ENCODE measurements around the gene SLC5A5. TPM values are rescaled to one million over a fixed set of nuclear protein-coding genes. Genes with fewer than 3 reads are reported as not detected.
A peak's percentile ranks its signal among the peaks of the same experiment; 100 is the strongest.

SLC5A5 gene
- total RNA-seq, 1 donor from 2014 or later = not detected

DNA sequence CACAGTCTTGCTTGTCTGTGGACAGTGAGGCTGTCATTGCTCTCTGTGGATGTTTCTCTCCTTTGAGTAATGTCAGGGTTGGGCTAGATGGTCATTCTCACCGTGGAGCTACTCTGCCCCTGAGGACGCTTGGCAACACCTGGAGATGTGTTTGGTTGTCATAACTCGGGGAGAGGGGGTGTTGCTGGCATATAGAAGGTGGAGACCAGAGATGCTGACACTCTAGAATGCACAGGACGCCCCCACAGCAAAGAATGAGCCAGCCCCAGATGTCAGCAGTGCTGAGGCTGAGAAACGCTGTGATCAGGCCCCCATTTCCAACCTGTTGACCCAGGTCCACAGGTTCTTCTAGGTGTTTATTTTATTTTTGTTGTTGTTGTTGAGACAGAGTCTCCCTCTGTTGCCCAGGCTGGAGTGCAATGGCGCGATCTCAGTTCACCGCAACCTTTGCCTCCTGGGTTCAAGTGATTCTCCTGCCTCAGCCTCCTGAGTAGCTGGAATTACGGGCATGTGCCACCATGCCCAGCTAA is 65.7 kb downstream of the SLC5A5 start:
- peaks cover 1% of the 10 kb centered on the region for H3K27me3 Mint-ChIP-seq (ENCODE audit: low read depth)
- no peaks in the 10 kb centered on the region for H3K36me3 Mint-ChIP-seq (ENCODE audit: low read depth)
- DNase-seq (ENCODE audit: low read depth, low spot score) = no peak
- H3K4me1 Mint-ChIP-seq = peaks cover 9% of the 10 kb centered on the region
- H3K9me3 Mint-ChIP-seq = no peaks in the 10 kb centered on the region
- TF ChIP-seq, protein P1, sequence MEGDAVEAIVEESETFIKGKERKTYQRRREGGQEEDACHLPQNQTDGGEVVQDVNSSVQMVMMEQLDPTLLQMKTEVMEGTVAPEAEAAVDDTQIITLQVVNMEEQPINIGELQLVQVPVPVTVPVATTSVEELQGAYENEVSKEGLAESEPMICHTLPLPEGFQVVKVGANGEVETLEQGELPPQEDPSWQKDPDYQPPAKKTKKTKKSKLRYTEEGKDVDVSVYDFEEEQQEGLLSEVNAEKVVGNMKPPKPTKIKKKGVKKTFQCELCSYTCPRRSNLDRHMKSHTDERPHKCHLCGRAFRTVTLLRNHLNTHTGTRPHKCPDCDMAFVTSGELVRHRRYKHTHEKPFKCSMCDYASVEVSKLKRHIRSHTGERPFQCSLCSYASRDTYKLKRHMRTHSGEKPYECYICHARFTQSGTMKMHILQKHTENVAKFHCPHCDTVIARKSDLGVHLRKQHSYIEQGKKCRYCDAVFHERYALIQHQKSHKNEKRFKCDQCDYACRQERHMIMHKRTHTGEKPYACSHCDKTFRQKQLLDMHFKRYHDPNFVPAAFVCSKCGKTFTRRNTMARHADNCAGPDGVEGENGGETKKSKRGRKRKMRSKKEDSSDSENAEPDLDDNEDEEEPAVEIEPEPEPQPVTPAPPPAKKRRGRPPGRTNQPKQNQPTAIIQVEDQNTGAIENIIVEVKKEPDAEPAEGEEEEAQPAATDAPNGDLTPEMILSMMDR (conservative IDR thresholded peaks at IDR 0.05) = no peak
- no peak overlapping the region for H3K27ac Mint-ChIP-seq (ENCODE audit: unreplicated experiment)
- H3K4me3 Mint-ChIP-seq = no peak overlapping the region

DNA sequence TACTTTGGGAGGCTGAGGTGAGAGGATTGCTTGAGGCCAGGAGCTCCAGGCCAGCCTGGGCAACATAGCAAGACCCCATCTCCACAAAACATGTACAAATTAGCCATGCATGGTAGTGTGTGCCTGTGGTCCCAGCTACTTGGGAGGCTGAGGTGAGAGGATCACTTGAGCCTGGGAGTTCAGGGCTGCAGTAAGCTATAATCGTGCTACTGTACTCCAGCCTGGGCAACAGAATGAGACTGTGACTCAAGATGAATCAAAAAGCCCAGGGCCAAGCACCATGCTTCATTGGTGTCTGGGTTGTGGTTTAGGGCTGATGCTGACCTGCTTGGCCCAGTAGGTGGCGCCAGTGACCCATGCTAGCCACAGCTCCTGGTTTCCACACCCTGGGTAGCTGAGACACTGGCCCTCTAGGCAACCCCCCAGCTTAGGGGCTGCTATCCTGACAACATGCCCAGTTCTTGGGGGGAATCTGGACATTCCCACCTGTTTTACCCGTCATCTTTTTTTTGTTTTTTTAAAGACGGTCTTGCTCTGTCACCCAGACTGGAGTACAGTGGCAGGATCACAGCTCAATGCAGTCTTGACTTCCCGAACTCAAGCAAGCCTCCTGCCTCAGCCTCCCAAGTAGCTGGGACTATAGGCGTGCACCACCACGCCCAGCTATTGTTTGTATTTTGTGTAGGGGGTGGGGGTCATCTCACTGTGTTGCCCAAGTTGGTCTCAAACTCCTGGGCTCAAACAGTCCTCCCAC is 66.5 kb downstream of the SLC5A5 start:
- H3K36me3 Mint-ChIP-seq (ENCODE audit: low read depth) = no peaks in the 10 kb centered on the region
- no peaks in the 10 kb centered on the region for H3K9me3 Mint-ChIP-seq
- peak; percentile 77 for DNase-seq (ENCODE audit: low read depth, low spot score)
- TF ChIP-seq, protein P1 (conservative IDR thresholded peaks at IDR 0.05) = peak; percentile 94
- H3K27me3 Mint-ChIP-seq (ENCODE audit: low read depth) = no peaks in the 10 kb centered on the region
- H3K4me1 Mint-ChIP-seq = peaks cover 7% of the 10 kb centered on the region
- H3K27ac Mint-ChIP-seq (ENCODE audit: unreplicated experiment) = no peak overlapping the region
- peak overlapping the region; percentile 57 for H3K4me3 Mint-ChIP-seq

DNA sequence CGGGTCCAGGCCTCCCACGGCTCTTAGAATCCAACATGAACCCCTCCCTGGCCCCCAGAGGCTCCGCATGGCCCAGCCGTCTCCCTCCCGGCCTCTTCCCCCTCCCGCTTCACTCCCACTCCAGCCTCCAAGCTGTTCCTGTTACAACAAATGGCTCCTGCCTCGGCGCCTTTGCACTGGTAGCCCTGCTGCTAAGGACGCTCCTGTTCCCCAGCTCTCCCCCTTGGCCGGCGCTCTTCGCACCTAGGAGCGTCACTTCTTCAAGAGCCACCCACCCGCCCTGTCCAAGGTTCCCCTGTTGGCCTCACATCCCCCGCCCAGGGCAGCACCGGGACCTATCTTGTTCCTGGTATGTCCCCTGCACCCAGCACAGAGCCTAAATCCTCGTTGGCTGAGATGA is 70.4 kb downstream of the SLC5A5 start:
- H3K9me3 Mint-ChIP-seq = no peaks in the 10 kb centered on the region
- H3K36me3 Mint-ChIP-seq (ENCODE audit: low read depth) = no peaks in the 10 kb centered on the region
- H3K27ac Mint-ChIP-seq (ENCODE audit: unreplicated experiment) = no peak overlapping the region
- H3K4me3 Mint-ChIP-seq = no peak overlapping the region
- peaks cover 5% of the 10 kb centered on the region for H3K27me3 Mint-ChIP-seq (ENCODE audit: low read depth)
- no peak for DNase-seq (ENCODE audit: low read depth, low spot score)
- TF ChIP-seq, protein P1 (conservative IDR thresholded peaks at IDR 0.05) = no peak
- H3K4me1 Mint-ChIP-seq = peaks cover 7% of the 10 kb centered on the region

DNA sequence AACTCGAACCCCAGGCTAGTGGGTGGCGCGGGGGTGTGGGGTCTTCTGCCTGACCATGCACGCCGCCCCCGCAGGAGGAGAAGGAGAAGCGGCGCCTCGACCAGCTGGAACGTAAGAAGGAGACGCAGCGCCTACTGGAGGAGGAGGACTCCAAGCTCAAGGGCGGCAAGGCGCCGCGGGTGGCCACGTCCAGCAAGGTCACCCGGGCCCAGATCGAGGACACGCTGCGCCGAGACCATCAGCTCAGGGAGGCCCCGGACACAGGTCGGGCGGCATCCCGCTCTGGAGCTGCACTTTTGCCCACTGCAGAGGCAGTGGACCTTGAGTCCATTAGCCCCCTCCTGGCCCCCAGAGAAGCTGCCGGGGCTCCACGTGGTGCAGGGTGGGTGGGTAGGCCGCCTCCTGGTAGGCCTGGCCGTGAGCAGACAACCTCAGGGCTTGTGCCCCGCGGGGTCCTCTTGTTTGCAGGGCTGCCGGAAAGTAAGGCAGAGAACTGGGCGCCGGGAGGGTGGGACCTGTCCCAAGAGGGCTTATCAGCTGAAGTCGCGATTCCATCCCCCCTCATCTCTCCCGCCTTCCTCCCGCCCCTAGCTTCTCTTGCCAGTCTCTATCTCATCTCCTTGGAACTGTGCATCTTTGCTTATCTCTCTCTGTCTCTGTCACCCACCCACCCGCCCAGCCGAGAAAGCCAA is 71.0 kb downstream of the SLC5A5 start:
- no peak for DNase-seq (ENCODE audit: low read depth, low spot score)
- H3K36me3 Mint-ChIP-seq (ENCODE audit: low read depth) = no peaks in the 10 kb centered on the region
- H3K27me3 Mint-ChIP-seq (ENCODE audit: low read depth) = peaks cover 9% of the 10 kb centered on the region
- TF ChIP-seq, protein P1 (conservative IDR thresholded peaks at IDR 0.05) = no peak
- H3K27ac Mint-ChIP-seq (ENCODE audit: unreplicated experiment) = no peak overlapping the region
- H3K9me3 Mint-ChIP-seq = no peaks in the 10 kb centered on the region
- peaks cover 11% of the 10 kb centered on the region for H3K4me1 Mint-ChIP-seq
- H3K4me3 Mint-ChIP-seq = no peak overlapping the region

DNA sequence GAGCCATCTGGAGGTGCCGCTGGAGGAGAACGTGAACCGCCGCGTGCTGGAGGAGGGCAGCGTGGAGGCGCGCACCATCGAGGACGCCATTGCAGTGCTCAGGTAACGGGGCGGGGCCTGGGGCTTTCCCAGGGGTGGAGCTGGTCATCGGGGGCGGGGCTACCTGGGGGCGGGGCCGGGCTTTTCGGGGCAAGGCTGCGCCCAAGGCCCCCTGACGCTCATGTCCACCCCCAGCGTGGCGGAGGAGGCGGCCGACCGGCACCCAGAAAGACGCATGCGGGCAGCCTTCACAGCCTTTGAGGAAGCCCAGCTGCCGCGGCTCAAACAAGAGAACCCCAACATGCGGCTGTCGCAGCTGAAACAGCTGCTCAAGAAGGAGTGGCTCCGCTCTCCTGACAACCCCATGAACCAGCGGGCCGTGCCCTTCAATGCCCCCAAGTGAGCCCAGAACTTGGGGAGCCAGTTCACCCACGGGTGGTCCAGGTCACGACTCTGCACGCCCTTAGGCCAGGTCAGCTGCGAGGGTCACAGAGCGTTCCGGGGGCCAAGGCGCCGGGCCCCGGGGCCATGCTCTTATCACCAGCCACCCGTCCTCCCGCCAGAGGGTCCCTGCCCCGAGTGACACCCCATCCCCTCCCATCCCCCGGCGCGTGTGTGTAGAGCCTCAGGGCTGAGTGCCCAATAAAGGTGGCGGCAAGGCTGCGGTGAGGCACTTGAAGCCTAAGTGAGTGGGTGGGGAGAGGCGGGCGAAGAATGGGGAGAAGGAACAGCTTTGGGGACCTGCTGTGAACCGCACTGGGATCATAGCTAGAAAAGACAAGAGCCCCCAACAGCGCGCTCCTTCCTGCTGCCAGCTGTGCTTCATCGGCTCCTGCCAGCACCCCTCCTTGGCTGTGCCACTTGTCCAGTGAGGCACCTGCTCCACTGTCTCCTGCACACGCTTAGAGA is 71.8 kb downstream of the SLC5A5 start:
- no peak for DNase-seq (ENCODE audit: low read depth, low spot score)
- Mint-ChIP-seq H3K9me3 (no peaks in the 10 kb centered on the region), H3K27me3 (ENCODE audit: low read depth) (peaks cover 9% of the 10 kb centered on the region), H3K36me3 (ENCODE audit: low read depth) (no peaks in the 10 kb centered on the region), H3K4me3 (peak overlapping the region; percentile 51), H3K4me1 (peaks cover 11% of the 10 kb centered on the region), H3K27ac (ENCODE audit: unreplicated experiment) (no peak overlapping the region)
- TF ChIP-seq, protein P1 (conservative IDR thresholded peaks at IDR 0.05) = no peak

Measured in neural crest cell (in vitro differentiated cells).